Endothelial cell of umbilical vein (primary cell): Measurements from ENCODE around the gene CDH23. TPM values are rescaled to one million over a fixed set of nuclear protein-coding genes. Genes with fewer than 3 reads are reported as not detected.

ENCODE experiments used
- BruUV-seq: library from RNA; stranded (reverse); fragments of 400-500 nt; replicated peaks from 2 replicates; lab custom pipeline; 2021; lab: Mats Ljungman, UMichigan
- CTCF ChIA-PET: fragments of 300-600, 350-600 bp; sonication (Branson Sonifier 250); formaldehyde crosslinking; loops from one replicate; lab custom pipeline; 2021; ENCODE audit warnings: antibody characterized with exemption, inconsistent platforms; lab: Charles Lee
- POLR2A ChIA-PET: fragments of 300-600, 350-600 bp; sonication (Branson Sonifier 250); formaldehyde crosslinking; loops from one replicate; lab custom pipeline; 2021; ENCODE audit warnings: antibody characterized with exemption, inconsistent platforms; lab: Charles Lee
- DNase-seq: peaks from one replicate; pipeline ENCODE4 v3.0.0-alpha.2; 2011; ENCODE audit warnings: low read depth, low spot score
- FAIRE-seq: peaks from 2 replicates; lab custom pipeline; 2011; peaks lifted over from hg19 to GRCh38; lab: Jason Lieb, UNC
- H2AFZ ChIP-seq: 2 replicates; pipeline ENCODE4 v1.6.0; 2012; ENCODE audit warnings: low read depth, low read length, control low read depth, inconsistent platforms
- H3K27ac ChIP-seq: 2 replicates; pipeline ENCODE4 v1.5.1; 2011; ENCODE audit warnings: low read depth, mild to moderate bottlenecking, control low read depth, low read length, moderate library complexity; ENCODE audit not compliant: insufficient read depth
- H3K27me3 ChIP-seq, 2 experiments: 2 replicates each; pipeline versions ENCODE4 v1.6.0 to v1.6.1; 2011; ENCODE audit warnings: low read length in 2 of 2, mixed read lengths in 1 of 2; ENCODE audit not compliant: control insufficient read depth in 2 of 2, insufficient read depth in 2 of 2
- H3K36me3 ChIP-seq, 2 experiments: 2 replicates in 1 of 2; 3 replicates in 1 of 2; pipeline ENCODE4 v1.5.1; 2011; ENCODE audit warnings: low read length in 2 of 2, mild to moderate bottlenecking in 1 of 2, moderate library complexity in 1 of 2; ENCODE audit not compliant: control insufficient read depth in 2 of 2, insufficient read depth in 2 of 2; ENCODE audit errors: extremely low read depth in 1 of 2
- H3K4me1 ChIP-seq: 3 replicates; pipeline ENCODE4 v1.5.1; 2011; ENCODE audit warnings: mild to moderate bottlenecking, low read length; ENCODE audit not compliant: control insufficient read depth, insufficient read depth; ENCODE audit errors: extremely low read depth
- H3K4me2 ChIP-seq: 2 replicates; pipeline ENCODE4 v1.6.1; 2011; ENCODE audit warnings: low read length, control low read depth, mixed read lengths; ENCODE audit not compliant: insufficient read depth
- H3K4me3 ChIP-seq, 3 experiments: fragments of 200-600 bp in 1 of 3; sonication (generic), shearing (Covaris generic) in 1 of 3; replicated peaks in 1 of 3; 2 replicates each; pipeline ENCODE4 v1.5.1; 2011 to 2016; ENCODE audit warnings: control low read depth in 3 of 3, low read length in 3 of 3, mild to moderate bottlenecking in 2 of 3, inconsistent platforms in 1 of 3, low read depth in 1 of 3, moderate library complexity in 1 of 3; ENCODE audit not compliant: insufficient read depth in 1 of 3
- H3K79me2 ChIP-seq: 2 replicates; pipeline ENCODE4 v1.6.0; 2012; ENCODE audit warnings: low read length, inconsistent platforms; ENCODE audit not compliant: control insufficient read depth, insufficient read depth
- H3K9ac ChIP-seq: replicated peaks from 2 replicates; pipeline ENCODE3; 2011; ENCODE audit warnings: low read length, control low read depth; ENCODE audit not compliant: insufficient read depth; ENCODE audit errors: extremely low read depth
- H3K9me1 ChIP-seq: replicated peaks from 3 replicates; pipeline ENCODE4 v1.6.0; 2011; ENCODE audit warnings: mild to moderate bottlenecking, low read length; ENCODE audit not compliant: control insufficient read depth, insufficient read depth; ENCODE audit errors: extremely low read depth
- H3K9me3 ChIP-seq: replicated peaks from 2 replicates; pipeline ENCODE4 v1.5.1; 2012; ENCODE audit warnings: low read length, inconsistent platforms; ENCODE audit not compliant: control insufficient read depth, insufficient read depth
- H4K20me1 ChIP-seq: replicated peaks from 2 replicates; pipeline ENCODE3; 2011; ENCODE audit warnings: mild to moderate bottlenecking, low read length; ENCODE audit not compliant: control insufficient read depth, insufficient read depth; ENCODE audit errors: extremely low read depth
- EZH2 ChIP-seq: IDR thresholded peaks from 2 replicates; pipeline ENCODE4 v1.6.1; 2012; ENCODE audit warnings: borderline replicate concordance, low read depth, mild to moderate bottlenecking, moderate library complexity, low read length, inconsistent platforms; ENCODE audit not compliant: severe bottlenecking
- FOS ChIP-seq: IDR thresholded peaks from 2 replicates; pipeline ENCODE4 v1.6.1; 2011; ENCODE audit warnings: mild to moderate bottlenecking, low read length, moderate library complexity, borderline replicate concordance; ENCODE audit not compliant: insufficient read depth
- GATA2 ChIP-seq: IDR thresholded peaks from 2 replicates; pipeline ENCODE4 v1.7.0; 2011; ENCODE audit warnings: low read depth, mild to moderate bottlenecking, moderate library complexity, mixed read lengths, low read length; ENCODE audit not compliant: insufficient read length, insufficient read depth
- JUN ChIP-seq: IDR thresholded peaks from 2 replicates; pipeline ENCODE4 v1.6.1; 2011; ENCODE audit warnings: borderline replicate concordance, low read depth; ENCODE audit not compliant: insufficient read length, insufficient read depth
- MYC ChIP-seq: IDR thresholded peaks from one replicate; pipeline ENCODE4 v1.6.1; 2011; ENCODE audit warnings: mild to moderate bottlenecking, low read depth, low read length
- POLR2A ChIP-seq: IDR thresholded peaks from 2 replicates; pipeline ENCODE4 v1.6.1; 2012; ENCODE audit warnings: low read depth, mild to moderate bottlenecking, control low read depth, low read length
- POLR2AphosphoS5 ChIP-seq: IDR thresholded peaks from 2 replicates; pipeline ENCODE4 v1.6.1; 2012; ENCODE audit warnings: low read depth, mild to moderate bottlenecking, control low read depth, low read length, moderate library complexity; ENCODE audit not compliant: insufficient read depth
- dilution Hi-C: fragments of 300-500 bp; cut with MboI; formaldehyde crosslinking; loops from one replicate; pipeline ENCODE4 v1.15.0; 2019; ENCODE audit warnings: low sequenced_read_pairs; ENCODE audit not compliant: extremely low pct_ligation_motif_present
- intact Hi-C: fragments of 100-400 bp; cut with micrococcal nuclease; formaldehyde crosslinking; loops from one replicate; pipeline ENCODE4 v1.10.0; 2022
- polyA plus RNA-seq, 4 experiments: library from polyadenylated mRNA; depleted of rRNA in 3 of 4; stranded (reverse) in 3 of 4; unstranded in 1 of 4; fragments of >200 nt; gene quantifications; 2 replicates each; pipeline versions ENCODE4 v1.2.1 to v1.2.3, GENCODE V29; 2011 to 2012; ENCODE audit warnings: missing spikeins in 1 of 4
- total RNA-seq: library from RNA; stranded (reverse); gene quantifications from 2 replicates; pipeline ENCODE4 v1.2.3, GENCODE V29; 2021
- TF ChIP-seq, protein P1 (sequence below): IDR thresholded peaks from 2 replicates; pipeline ENCODE4 v1.6.1; 2011; ENCODE audit not compliant: insufficient read depth, insufficient read length
- TF ChIP-seq, protein P2 (sequence below), 2 donors: IDR thresholded peaks; 1 replicate in 1 of 2; 2 replicates in 1 of 2; pipeline ENCODE4 v1.5.1; 2011; ENCODE audit warnings: low read length in 2 of 2, mild to moderate bottlenecking in 2 of 2, moderate library complexity in 2 of 2, control low read depth in 1 of 2, inconsistent platforms in 1 of 2, low read depth in 1 of 2; ENCODE audit not compliant: insufficient read depth in 1 of 2; ENCODE audit errors: extremely low read depth in 1 of 2

CDH23 gene
- total and polyA plus RNA-seq, 2 donors (not counting 3 experiments of a cell fraction or from before 2014, with no cell fraction given), result not detected

DNA sequence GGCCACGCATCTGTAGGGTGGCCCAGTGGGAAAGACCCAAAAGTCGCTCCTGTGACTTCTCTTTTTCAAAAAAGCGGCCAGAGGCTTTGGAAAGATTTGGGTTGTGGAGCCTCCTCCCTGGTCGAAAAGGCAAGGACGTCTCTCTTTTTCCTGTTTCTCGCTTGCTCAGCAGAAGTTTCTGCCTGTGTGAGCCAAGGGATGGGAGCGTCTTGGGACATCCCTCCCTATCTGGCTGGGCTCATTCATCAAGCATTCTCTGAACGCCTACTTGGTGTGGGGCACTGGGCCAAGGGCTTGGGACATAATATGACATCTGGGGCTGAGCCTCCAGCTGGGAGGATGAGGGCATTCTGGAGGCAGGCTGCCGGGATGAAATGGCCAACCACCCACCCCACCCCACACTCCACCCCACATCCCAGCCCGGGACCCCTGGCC lies 201.9 kb downstream of the CDH23 start:
- intact Hi-C loops, result no loop called here
- ChIA-PET CTCF (interaction anchor here (1.0 kb wide), 1 partner anchor 11 kb away, joined by 4 read pairs; no protein-coding TSS in a partner anchor), POLR2A (no interaction called here)
- Histone ChIP-seq H2AFZ (no peak overlapping the region), H3K4me1 (peaks cover 10% of the 10 kb centered on the region), H3K9me1 (no peaks in the 10 kb centered on the region), H3K9me3 (no peaks in the 10 kb centered on the region), H3K4me3 (no peak overlapping the region), H3K36me3 (no peaks in the 10 kb centered on the region), H3K79me2 (no peaks in the 10 kb centered on the region), H3K27ac (no peak overlapping the region), H3K9ac (no peak overlapping the region), H3K4me2 (no peak overlapping the region), H3K27me3 (no peaks in the 10 kb centered on the region), H4K20me1 (no peaks in the 10 kb centered on the region)
- TF ChIP-seq MYC (no peak), FOS (no peak), EZH2 (no peak), POLR2AphosphoS5 (no peak), JUN (no peak), GATA2 (no peak), POLR2A (no peak)
- TF ChIP-seq, protein P1, sequence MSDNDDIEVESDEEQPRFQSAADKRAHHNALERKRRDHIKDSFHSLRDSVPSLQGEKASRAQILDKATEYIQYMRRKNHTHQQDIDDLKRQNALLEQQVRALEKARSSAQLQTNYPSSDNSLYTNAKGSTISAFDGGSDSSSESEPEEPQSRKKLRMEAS, result no peak
- TF ChIP-seq, protein P2, sequence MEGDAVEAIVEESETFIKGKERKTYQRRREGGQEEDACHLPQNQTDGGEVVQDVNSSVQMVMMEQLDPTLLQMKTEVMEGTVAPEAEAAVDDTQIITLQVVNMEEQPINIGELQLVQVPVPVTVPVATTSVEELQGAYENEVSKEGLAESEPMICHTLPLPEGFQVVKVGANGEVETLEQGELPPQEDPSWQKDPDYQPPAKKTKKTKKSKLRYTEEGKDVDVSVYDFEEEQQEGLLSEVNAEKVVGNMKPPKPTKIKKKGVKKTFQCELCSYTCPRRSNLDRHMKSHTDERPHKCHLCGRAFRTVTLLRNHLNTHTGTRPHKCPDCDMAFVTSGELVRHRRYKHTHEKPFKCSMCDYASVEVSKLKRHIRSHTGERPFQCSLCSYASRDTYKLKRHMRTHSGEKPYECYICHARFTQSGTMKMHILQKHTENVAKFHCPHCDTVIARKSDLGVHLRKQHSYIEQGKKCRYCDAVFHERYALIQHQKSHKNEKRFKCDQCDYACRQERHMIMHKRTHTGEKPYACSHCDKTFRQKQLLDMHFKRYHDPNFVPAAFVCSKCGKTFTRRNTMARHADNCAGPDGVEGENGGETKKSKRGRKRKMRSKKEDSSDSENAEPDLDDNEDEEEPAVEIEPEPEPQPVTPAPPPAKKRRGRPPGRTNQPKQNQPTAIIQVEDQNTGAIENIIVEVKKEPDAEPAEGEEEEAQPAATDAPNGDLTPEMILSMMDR (IDR thresholded peaks at IDR 0.05; ENCODE audit: extremely low read depth in 1 of 2, insufficient read depth in 1 of 2, low read depth in 1 of 2, low read length in 2 of 2), result no peak
- DNase-seq (no peak), FAIRE-seq (no peak)
- dilution Hi-C loops, result no loop called here
- no TSS peak for BruUV-seq
